Kidney capillary endothelial cell (primary cell): ENCODE results near the gene POR.

ENCODE experiments used
- DNase-seq: peaks from one replicate; pipeline ENCODE4 v3.0.0-alpha.2; 2018; ENCODE audit warnings: low spot score

POR gene

GRCh38 chr7:75955331-75955955, 40.5 kb downstream of the POR start:
- DNase-seq, result no peak

DNA sequence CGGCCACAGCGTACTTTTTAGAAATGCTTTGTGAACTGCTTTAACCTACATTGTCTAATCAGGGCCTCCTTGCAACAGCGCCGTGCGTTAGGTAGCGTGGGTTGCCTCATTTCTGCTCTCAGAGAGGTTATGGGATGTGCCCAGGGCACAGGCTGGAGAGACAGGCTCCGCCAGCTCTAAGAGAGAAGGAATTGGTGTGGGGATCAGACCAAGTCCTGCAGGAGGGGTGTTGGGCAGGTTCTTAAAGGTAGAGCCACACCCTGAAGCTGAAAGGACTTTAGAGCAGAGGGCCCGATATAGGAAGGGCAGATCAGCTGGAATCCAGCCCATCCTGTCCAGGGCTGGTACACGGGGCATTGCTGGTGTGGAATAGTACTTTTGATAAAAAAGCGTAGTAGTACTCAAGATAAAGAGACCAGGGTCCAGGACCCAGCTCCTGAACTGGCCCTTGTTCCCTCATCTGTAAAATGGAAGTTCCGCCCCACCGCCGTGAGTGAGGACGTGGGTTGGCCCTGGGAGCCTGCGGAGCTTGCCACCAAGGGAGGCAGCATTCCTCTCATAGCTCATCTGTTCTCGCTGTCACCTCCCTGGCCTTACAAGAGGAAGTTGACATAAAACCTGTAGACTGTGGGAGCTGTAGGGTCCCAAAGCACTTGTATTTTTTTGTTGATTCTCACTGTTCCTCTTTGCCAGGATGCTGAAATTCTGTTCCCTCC, 42.2 kb downstream of the POR start:
- no peak for DNase-seq

- no peak for DNase-seq
Measured at GRCh38 chr7:75958802-75959543, 44.0 kb downstream of the POR start.

GRCh38 chr7:75960372-75960771, 45.4 kb downstream of the POR start:
- no peak for DNase-seq

DNA sequence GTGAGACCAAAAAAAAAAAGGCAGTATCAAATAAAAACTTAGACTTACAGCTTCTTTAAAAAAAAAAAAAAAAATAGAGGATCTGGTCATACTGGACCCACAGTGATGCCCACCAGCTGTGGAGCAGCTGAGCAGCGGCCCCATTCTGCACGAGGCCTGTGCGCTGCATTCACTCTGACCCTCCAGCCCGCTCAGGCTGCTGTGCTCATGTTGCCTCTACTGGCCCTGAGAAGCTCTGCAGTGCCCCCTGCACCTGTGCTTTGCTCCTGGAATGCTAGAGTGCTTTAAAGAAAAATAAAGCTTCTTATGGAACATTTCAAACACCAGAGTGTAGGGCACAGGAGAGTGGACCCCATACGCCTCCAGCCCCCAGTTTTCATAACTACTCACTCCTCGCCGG, 46.3 kb downstream of the POR start:
- DNase-seq, result no peak

- DNase-seq, result peak; percentile 24
Measured at GRCh38 chr7:75962607-75963380, 47.8 kb downstream of the POR start.

- no peak for DNase-seq
Measured at GRCh38 chr7:75963381-75963995, 48.5 kb downstream of the POR start.

DNA sequence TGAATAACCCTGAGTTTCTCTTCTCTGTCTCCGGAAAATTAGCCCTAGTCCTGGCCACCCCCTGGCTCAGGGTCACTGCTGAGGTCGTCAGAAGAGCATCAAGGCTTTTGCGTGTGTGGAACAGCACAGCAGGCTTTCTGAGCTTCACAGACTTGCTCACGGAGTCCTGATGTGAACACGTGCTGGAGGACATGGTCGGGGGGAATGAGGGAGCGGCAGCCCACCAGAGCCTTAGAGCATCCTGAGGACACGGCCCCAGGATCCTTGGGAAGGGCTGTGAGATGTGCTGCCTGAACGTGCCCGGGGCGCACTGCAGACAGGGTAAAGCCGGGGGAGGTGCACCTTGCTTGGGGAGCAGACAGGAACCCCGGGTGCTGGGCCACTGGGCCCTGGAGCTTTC, 50.7 kb downstream of the POR start:
- DNase-seq, result no peak

DNA sequence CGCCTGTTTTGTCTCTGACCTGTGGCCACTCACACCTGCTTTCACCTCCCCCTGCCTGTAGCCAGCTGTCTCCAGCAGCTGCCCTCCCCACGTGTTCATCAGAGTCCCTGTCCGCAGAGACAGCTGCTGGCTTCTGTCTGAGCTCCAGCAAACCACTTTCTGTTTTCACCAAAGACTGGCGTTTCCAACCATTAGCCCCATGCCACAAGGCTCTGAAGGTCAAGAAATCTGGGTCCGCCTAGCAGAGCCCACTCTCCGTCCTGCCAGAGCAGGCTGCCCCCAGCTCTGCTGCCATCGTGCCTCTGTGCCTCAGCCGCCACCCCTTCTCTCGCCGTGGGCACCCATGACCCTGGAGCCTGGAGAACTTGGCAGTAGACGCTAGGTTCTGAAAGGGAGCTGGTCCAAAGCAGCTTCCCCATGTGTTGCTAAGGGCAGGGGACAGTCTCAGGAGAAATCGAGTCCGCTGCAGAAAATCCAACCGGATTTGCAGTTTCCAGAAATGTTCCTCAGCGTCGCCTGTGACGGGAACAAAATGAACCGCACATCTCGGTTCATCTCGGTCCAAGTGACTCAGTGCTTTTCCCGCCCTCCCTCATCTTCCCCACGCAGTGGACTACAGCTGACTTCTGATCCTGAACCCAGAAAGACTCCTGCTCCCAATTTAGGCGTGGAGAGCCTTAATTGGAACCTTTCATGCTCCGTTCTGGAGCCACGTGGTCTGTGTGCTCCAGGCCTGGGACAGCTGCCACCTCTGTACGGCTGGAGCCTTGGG, 51.4 kb downstream of the POR start:
- no peak for DNase-seq

GRCh38 chr7:75967055-75967454, 52.1 kb downstream of the POR start:
- no peak for DNase-seq

DNA sequence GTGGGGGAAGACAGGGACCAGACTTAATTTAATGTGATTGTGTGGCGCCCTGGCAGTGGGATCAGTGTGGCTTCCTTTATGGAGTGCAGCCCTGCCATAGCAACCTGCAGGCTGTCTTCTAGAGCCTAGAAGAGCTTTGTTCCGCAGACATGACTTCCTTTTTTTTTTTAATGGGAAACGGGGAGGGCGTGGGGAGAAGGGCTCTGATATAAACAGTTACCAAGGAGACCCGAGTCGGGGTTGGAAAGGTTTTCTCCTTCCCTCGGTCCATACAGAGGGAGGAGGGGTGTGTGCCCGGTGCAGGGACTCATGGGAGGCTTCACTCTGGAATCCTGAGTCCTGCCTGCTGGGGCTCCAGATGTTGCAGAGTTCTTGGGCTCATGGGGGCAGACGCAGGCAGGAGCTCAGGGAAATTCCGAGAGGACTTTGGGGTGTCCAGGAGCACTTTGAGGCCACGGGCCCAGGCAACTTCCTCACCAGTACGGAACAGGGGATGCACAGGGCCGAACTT, 52.6 kb downstream of the POR start:
- no peak for DNase-seq

GRCh38 chr7:75968012-75968411, 53.1 kb downstream of the POR start:
- DNase-seq, result no peak

DNA sequence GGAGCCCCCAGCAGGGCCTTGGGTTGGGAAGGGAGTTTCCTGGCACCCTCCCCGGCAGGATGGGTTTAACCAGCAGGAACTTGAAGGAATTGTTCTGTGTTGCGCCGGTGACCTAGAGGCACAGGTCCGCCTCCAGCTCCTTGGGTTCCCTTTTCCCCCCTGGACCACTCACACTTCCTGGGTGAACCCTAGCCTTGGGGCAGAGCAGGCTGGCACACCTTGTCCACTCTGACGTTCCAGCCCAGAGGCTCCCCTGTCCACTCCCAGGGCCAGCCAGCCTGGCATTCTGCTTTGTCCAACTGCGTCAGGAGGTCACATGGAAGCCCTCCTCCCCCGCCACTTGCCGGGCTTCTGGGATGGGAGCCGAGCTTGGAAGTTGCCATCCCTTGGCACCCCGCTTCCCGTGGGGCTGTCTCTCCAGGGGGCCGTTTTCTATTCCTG, 53.6 kb downstream of the POR start:
- no peak for DNase-seq

DNA sequence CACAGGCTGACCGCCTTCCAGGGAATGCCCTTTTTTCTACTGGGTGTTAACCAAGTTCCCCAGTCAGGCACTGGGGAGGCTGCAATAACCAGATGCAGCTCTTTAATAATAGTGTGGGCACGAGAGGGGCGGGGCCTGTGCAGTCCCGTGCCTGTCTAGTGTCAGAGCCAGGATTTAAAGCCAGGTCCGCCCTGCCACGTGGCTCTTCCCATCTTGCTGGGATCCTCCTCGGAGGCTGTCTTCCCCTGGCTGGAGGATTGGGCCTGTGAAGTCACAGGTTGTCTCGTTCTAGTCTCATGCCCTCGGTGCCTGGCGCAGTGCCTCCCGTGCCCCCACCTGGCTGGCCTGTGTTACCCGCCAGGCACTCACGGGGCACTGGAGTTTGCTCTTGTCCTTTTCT, 54.2 kb downstream of the POR start:
- no peak for DNase-seq

DNA sequence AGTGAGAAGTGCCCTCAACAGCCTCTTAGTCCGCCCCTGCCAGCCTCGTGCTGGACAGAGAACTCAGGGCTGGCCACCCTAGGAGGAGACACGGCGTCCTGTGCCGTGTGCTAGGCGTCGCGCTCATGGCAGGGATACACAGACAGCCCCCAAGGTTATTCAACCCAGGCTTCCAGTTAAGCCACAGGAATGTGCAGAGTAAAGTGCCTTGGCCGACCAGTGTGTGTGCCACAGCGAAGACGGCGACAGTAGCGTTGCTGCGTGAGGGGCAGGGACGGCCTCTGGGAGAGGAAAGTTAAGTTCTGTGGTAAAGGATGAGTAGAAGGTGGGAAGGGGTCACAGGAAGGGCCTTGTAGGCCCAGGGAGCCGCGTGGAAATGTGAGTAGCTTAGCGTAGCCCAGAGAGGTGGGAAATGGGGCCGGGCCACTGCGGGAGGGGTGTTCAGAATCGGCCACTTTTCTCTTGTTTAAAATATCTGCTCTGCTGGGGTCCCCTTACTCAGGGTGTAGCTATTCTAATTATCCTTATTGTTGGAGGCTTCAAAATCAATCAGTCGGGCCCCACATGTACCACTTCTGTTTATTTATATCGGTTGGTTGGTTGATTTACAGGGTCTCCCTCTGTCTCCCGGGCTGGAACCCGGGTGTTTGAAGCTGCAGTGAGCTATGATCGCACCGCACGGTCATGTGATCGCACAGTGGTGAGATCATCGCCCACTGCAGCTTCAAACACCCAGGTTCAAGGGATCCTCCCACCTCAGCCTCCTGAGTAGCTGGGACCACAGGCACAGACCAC, 54.9 kb downstream of the POR start:
- DNase-seq, result no peak

GRCh38 chr7:75971309-75971960, 56.5 kb downstream of the POR start:
- DNase-seq, result no peak

DNA sequence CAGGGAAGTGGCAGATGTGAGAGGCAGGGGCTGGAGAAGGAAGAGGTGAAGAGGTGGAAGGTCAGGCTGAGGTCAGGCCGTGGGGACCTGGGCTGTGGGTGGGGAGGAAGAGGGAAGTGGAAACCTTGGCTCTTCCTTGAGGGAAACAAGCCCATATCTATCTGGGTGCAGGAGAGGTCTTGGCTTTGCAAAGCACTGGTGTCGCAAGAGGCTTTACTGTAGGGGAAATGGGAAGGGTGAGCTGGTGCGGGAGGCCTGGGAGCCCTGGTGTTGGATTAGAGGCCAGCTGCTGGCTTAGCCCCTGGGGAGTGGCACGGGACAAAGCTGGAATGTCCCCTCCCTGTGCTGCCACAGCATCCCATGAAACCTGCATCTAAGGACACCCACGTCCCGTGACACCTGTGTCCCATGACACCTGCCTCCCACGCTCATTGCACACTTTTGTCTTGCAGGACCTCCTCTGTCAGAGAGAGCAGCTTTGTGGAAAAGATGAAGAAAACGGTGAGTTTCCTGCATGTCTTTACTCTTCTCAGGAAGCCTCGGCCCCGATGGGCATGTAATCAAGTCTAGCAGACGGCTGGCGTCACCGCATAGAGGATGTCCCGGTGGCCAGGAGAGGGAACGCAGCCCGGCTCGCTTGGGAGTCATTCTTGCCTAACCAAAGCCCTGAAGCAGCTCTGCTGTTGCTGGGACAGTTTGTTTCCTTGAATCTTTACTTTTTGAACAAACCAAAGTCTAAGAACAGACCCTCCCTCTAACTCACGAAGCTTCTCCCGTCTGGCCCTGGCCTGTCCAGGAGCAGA, 57.2 kb downstream of the POR start:
- no peak for DNase-seq

GRCh38 chr7:75977743-75978142, 62.8 kb downstream of the POR start:
- DNase-seq, result no peak
